ENCODE measurements around the gene THRB.

The THRB gene

DNA sequence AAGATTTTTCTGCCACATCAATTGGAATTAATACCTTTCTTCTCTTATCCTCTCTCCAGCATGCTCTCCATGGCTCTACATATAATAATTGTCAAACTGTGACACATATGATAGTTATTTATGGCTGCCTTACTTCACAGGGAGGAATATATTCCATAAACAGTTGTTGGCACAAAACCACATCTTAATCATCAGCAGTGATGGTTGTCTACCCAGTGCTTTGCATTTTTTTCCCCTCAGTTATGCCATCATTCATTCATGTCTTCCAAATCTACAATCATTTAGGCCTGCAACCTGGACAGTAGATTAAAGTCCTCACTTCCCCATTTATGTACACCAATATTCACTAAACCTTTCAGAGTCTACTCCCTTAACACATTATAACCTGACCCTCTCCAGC lies 107.7 kb downstream of the THRB start:
- TF ChIP-seq, protein P1, sequence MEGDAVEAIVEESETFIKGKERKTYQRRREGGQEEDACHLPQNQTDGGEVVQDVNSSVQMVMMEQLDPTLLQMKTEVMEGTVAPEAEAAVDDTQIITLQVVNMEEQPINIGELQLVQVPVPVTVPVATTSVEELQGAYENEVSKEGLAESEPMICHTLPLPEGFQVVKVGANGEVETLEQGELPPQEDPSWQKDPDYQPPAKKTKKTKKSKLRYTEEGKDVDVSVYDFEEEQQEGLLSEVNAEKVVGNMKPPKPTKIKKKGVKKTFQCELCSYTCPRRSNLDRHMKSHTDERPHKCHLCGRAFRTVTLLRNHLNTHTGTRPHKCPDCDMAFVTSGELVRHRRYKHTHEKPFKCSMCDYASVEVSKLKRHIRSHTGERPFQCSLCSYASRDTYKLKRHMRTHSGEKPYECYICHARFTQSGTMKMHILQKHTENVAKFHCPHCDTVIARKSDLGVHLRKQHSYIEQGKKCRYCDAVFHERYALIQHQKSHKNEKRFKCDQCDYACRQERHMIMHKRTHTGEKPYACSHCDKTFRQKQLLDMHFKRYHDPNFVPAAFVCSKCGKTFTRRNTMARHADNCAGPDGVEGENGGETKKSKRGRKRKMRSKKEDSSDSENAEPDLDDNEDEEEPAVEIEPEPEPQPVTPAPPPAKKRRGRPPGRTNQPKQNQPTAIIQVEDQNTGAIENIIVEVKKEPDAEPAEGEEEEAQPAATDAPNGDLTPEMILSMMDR (IDR thresholded peaks at IDR 0.05) = no peak
- H2AFZ ChIP-seq = no peak overlapping the region
- H3K4me3 ChIP-seq (ENCODE audit: low read depth, low read length) = no peak overlapping the region
- H3K9me3 ChIP-seq (ENCODE audit: control insufficient read depth, low read length) = no peaks in the 10 kb centered on the region
- no peak overlapping the region for H3K4me2 ChIP-seq (ENCODE audit: low read length)
- H3K4me1 ChIP-seq = peaks cover 2% of the 10 kb centered on the region
- no peak overlapping the region for H3K27ac ChIP-seq
- H3K27me3 ChIP-seq (ENCODE audit: control insufficient read depth, insufficient read depth, low read length) = no peaks in the 10 kb centered on the region
- H3K79me2 ChIP-seq = no peaks in the 10 kb centered on the region
- no peak overlapping the region for H3K9ac ChIP-seq
- no peaks in the 10 kb centered on the region for H3K36me3 ChIP-seq (ENCODE audit: control insufficient read depth, insufficient read depth, low read length)

DNA sequence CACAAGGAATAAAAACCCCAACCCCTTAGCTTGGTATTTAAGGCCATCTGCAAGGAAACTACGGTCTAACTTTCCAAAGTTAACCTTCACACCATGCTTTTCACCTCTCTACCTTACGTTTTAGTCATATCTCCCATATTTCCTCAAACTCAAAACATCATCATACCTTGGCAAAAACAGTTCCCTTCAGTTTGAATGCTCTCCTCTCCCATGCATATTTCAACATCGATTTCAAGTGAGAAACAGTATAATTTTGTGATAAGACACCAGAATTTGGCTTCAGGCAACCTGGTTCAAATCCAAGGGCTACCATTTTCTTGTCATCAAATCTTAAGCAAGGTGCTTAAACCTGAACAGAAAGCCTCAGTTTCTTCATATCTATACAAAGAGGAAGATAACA lies 108.2 kb downstream of the THRB start:
- no peak overlapping the region for H3K9ac ChIP-seq
- H2AFZ ChIP-seq = no peak overlapping the region
- no peaks in the 10 kb centered on the region for H3K9me3 ChIP-seq (ENCODE audit: control insufficient read depth, low read length)
- H3K79me2 ChIP-seq = peaks cover 4% of the 10 kb centered on the region
- peaks cover 2% of the 10 kb centered on the region for H3K4me1 ChIP-seq
- H3K4me2 ChIP-seq (ENCODE audit: low read length) = no peak overlapping the region
- no peak overlapping the region for H3K27ac ChIP-seq
- H3K27me3 ChIP-seq (ENCODE audit: control insufficient read depth, insufficient read depth, low read length) = no peaks in the 10 kb centered on the region
- H3K4me3 ChIP-seq (ENCODE audit: low read depth, low read length) = no peak overlapping the region
- TF ChIP-seq, protein P1 (IDR thresholded peaks at IDR 0.05) = no peak
- H3K36me3 ChIP-seq (ENCODE audit: control insufficient read depth, insufficient read depth, low read length) = no peaks in the 10 kb centered on the region

DNA sequence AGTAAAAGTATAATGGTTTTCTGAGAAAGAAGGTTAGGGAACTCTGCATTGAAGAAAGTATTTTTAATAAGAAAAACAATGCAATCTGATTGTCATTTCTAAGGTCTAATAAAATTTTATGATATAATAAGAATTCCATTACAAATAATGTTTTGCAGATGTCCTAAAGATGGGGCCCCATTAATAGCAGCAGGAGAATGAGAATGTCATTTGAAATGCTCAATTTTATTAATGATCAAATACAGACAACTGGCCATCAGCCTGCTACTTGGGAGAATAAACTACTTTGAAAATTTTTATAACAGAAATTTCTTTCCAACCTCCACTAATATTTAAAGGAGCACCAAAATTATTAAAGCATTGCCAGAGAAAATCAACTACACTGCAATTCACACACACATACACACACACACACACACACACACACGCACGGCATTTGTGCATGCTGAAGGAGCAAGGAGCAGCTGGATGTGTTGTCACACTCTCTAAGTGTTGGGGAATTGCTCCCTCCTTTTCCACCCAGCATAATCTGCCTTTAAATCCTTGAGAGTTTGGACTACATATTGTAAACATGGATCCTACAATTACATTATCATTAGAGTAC lies 109.5 kb downstream of the THRB start:
- Histone ChIP-seq H3K4me1 (peaks cover 2% of the 10 kb centered on the region), H3K9me3 (ENCODE audit: control insufficient read depth, low read length) (no peaks in the 10 kb centered on the region)

DNA sequence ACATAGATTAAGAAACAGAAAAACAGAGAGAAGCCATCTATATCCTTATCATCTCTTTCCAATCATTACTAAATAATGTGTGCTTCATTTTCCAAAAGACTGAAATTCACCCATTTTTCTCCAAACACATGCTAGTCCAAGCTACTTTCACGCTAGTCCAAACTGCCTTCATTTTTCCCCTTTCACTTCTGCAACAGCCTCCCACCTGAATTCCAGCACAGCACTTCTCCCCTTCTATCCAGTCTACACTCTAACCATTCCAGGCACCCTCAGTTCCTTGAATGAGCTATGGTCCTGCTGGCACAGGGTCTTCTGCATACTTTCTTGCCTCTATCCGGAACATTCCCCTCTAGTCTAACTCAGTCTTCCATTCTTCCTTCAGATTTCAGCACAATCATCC lies 112.0 kb downstream of the THRB start:
- Histone ChIP-seq H3K4me1 (no peaks in the 10 kb centered on the region), H3K4me3 (ENCODE audit: low read depth, low read length) (no peak overlapping the region), H3K4me2 (ENCODE audit: low read length) (no peak overlapping the region), H2AFZ (no peak overlapping the region), H3K9ac (no peak overlapping the region), H3K27ac (no peak overlapping the region), H3K79me2 (peaks cover 4% of the 10 kb centered on the region), H3K9me3 (ENCODE audit: control insufficient read depth, low read length) (no peaks in the 10 kb centered on the region), H3K27me3 (ENCODE audit: control insufficient read depth, insufficient read depth, low read length) (no peaks in the 10 kb centered on the region), H3K36me3 (ENCODE audit: control insufficient read depth, insufficient read depth, low read length) (no peaks in the 10 kb centered on the region)
- TF ChIP-seq, protein P1 (IDR thresholded peaks at IDR 0.05) = no peak

More for the DNA sequence above, 109.5 kb downstream of the THRB start:
- peaks cover 4% of the 10 kb centered on the region for H3K79me2 ChIP-seq
- H3K9ac ChIP-seq = no peak overlapping the region
- no peak overlapping the region for H3K27ac ChIP-seq
- H3K4me3 ChIP-seq (ENCODE audit: low read depth, low read length) = no peak overlapping the region
- no peaks in the 10 kb centered on the region for H3K27me3 ChIP-seq (ENCODE audit: control insufficient read depth, insufficient read depth, low read length)
- H3K36me3 ChIP-seq (ENCODE audit: control insufficient read depth, insufficient read depth, low read length) = no peaks in the 10 kb centered on the region
- no peak overlapping the region for H2AFZ ChIP-seq
- TF ChIP-seq, protein P1 (IDR thresholded peaks at IDR 0.05) = no peak
- H3K4me2 ChIP-seq (ENCODE audit: low read length) = no peak overlapping the region

DNA sequence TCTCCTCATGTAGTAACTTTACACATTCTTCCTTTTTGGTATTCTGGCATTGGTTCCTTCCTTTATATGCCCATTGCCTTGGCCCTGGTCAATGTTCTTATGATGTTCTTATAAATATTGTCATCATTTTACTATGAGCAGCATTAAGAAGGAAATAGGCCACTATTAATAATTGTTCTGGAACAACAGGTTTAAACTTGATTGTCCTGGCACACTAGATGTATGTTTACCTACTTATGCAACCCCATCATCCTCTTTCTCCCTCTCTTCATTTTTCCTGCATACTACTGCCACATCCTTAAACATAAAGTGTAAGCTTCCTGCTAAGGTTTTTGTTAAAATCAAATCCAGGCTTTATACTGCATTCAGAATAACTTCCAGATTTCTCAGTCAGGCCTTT lies 114.7 kb downstream of the THRB start:
- Histone ChIP-seq H3K27me3 (ENCODE audit: control insufficient read depth, insufficient read depth, low read length) (no peaks in the 10 kb centered on the region), H3K27ac (no peak overlapping the region), H3K4me3 (ENCODE audit: low read depth, low read length) (no peak overlapping the region), H3K9me3 (ENCODE audit: control insufficient read depth, low read length) (no peaks in the 10 kb centered on the region), H3K4me2 (ENCODE audit: low read length) (no peak overlapping the region), H3K9ac (no peak overlapping the region), H3K79me2 (peaks cover 4% of the 10 kb centered on the region), H3K4me1 (no peaks in the 10 kb centered on the region), H2AFZ (no peak overlapping the region), H3K36me3 (ENCODE audit: control insufficient read depth, insufficient read depth, low read length) (no peaks in the 10 kb centered on the region)
- TF ChIP-seq, protein P1 (IDR thresholded peaks at IDR 0.05) = no peak
